GM23338 (cell line): ENCODE data around the gene POP7. TPM values are rescaled to one million over a fixed set of nuclear protein-coding genes. Genes with fewer than 3 reads are reported as not detected.

ENCODE experiments used
- ATAC-seq: fragments of 200-7000 bp; cut with Tn5 transposase; 3 replicates; pipeline ENCODE4 v1.9.1; 2020
- DNase-seq: peaks from one replicate; pipeline ENCODE4 v3.0.0-alpha.2; 2015; ENCODE audit warnings: low spot score
- H2AFZ ChIP-seq: fragments of 200-600 bp; sonication (generic); 2 replicates; pipeline ENCODE4 v1.8.0; 2016; ENCODE audit warnings: antibody characterized with exemption, mild to moderate bottlenecking, moderate library complexity
- H3F3A ChIP-seq: fragments of 200-600 bp; sonication (generic); replicated peaks from 2 replicates; pipeline ENCODE4 v1.8.0; 2017; ENCODE audit warnings: antibody characterized with exemption, mixed run types, low read depth
- H3K27ac ChIP-seq: fragments of 200-600 bp; sonication (generic); 2 replicates; pipeline ENCODE4 v1.6.1; 2016; ENCODE audit warnings: low read depth
- H3K27me3 ChIP-seq: fragments of 200-600 bp; sonication (generic); 2 replicates; pipeline ENCODE4 v1.8.0; 2016; ENCODE audit warnings: mild to moderate bottlenecking, mixed run types, moderate library complexity; ENCODE audit not compliant: insufficient read depth
- H3K36me3 ChIP-seq: fragments of 200-600 bp; sonication (generic); 2 replicates; pipeline ENCODE4 v1.8.0; 2016; ENCODE audit warnings: mild to moderate bottlenecking; ENCODE audit not compliant: insufficient read depth
- H3K4me1 ChIP-seq: fragments of 200-600 bp; sonication (generic); 2 replicates; pipeline ENCODE4 v1.8.0; 2016; ENCODE audit warnings: mild to moderate bottlenecking, moderate library complexity; ENCODE audit not compliant: insufficient read depth
- H3K4me2 ChIP-seq: fragments of 200-600 bp; sonication (generic); 2 replicates; pipeline ENCODE4 v1.7.1; 2017; ENCODE audit warnings: mixed run types
- H3K4me3 ChIP-seq: fragments of 200-600 bp; sonication (generic); 2 replicates; pipeline ENCODE4 v1.6.1; 2016; ENCODE audit warnings: mixed run types
- H3K79me2 ChIP-seq: fragments of 200-600 bp; sonication (generic); replicated peaks from 2 replicates; pipeline ENCODE4 v1.8.0; 2017; ENCODE audit warnings: mild to moderate bottlenecking; ENCODE audit not compliant: insufficient read depth
- H3K9me2 ChIP-seq: fragments of 200-600 bp; sonication (generic); 2 replicates; pipeline ENCODE4 v1.8.0; 2017; ENCODE audit not compliant: insufficient read depth
- H4K20me1 ChIP-seq: fragments of 200-600 bp; sonication (generic); replicated peaks from 2 replicates; pipeline ENCODE4 v1.8.0; 2017; ENCODE audit warnings: mild to moderate bottlenecking; ENCODE audit not compliant: insufficient read depth
- H3K27ac Mint-ChIP-seq: 2 replicates; pipeline ENCODE4 v1.8.0; 2020; ENCODE audit warnings: inconsistent platforms, mild to moderate bottlenecking, moderate library complexity, mixed read lengths
- H3K27me3 Mint-ChIP-seq: 3 replicates; pipeline ENCODE4 v1.8.0; 2022; ENCODE audit warnings: low read depth, mild to moderate bottlenecking, moderate library complexity, mixed read lengths, inconsistent platforms; ENCODE audit not compliant: insufficient read depth, poor library complexity
- H3K36me3 Mint-ChIP-seq: 3 replicates; pipeline ENCODE4 v1.8.0; 2021; ENCODE audit warnings: low read depth, mild to moderate bottlenecking, inconsistent platforms, moderate library complexity, mixed read lengths
- H3K4me1 Mint-ChIP-seq: 3 replicates; pipeline ENCODE4 v1.8.0; 2020; ENCODE audit warnings: mild to moderate bottlenecking, inconsistent platforms, mixed read lengths
- H3K4me3 Mint-ChIP-seq: 3 replicates; pipeline ENCODE4 v1.8.0; 2021; ENCODE audit warnings: moderate library complexity, mild to moderate bottlenecking, inconsistent platforms, mixed read lengths
- H3K9me3 Mint-ChIP-seq: 3 replicates; pipeline ENCODE4 v1.8.0; 2020; ENCODE audit warnings: moderate library complexity, mild to moderate bottlenecking, inconsistent platforms, mixed read lengths
- CREB1 ChIP-seq: fragments of 250-450 bp; sonication (Bioruptor Pico); IDR thresholded peaks from 2 replicates; pipeline ENCODE4 v1.5.0; 2020; ENCODE audit warnings: low read depth, mild to moderate bottlenecking, moderate library complexity
- CTCF ChIP-seq, 2 experiments: fragments of 200-600 bp in 1 of 2; sonication (generic) in 1 of 2; conservative IDR thresholded peaks; 2 replicates each; pipeline versions ENCODE4 v1.5.1 to v1.6.1; 2016 to 2017; ENCODE audit warnings: antibody characterized with exemption in 2 of 2, low read depth in 2 of 2, mild to moderate bottlenecking in 2 of 2, moderate library complexity in 1 of 2
- ETS1 ChIP-seq: IDR thresholded peaks from 2 replicates; pipeline ENCODE4 v1.6.1; 2016; ENCODE audit warnings: antibody characterized with exemption
- EZH2 ChIP-seq: fragments of 200-600 bp; sonication (generic); IDR thresholded peaks from one replicate; pipeline ENCODE4 v1.8.0; 2017; ENCODE audit warnings: antibody characterized with exemption, mild to moderate bottlenecking, low read depth; ENCODE audit not compliant: unreplicated experiment
- EZH2phosphoT487 ChIP-seq: fragments of 200-600 bp; sonication (generic); IDR thresholded peaks from one replicate; pipeline ENCODE4 v1.8.1; 2018; ENCODE audit warnings: antibody characterized with exemption; ENCODE audit not compliant: unreplicated experiment
- JUNB ChIP-seq: IDR thresholded peaks from one replicate; pipeline ENCODE4 v1.6.1; 2016; ENCODE audit warnings: antibody characterized with exemption; ENCODE audit not compliant: unreplicated experiment
- NANOG ChIP-seq: IDR thresholded peaks from 2 replicates; pipeline ENCODE4 v1.6.1; 2016; ENCODE audit warnings: antibody characterized with exemption, borderline replicate concordance
- POLR2AphosphoS5 ChIP-seq: IDR thresholded peaks from 2 replicates; pipeline ENCODE4 v1.6.1; 2016; ENCODE audit warnings: antibody characterized with exemption, low read depth
- ZNF331 ChIP-seq: fragments of 250-450 bp; sonication (Bioruptor Pico); IDR thresholded peaks from 2 replicates; pipeline ENCODE4 v1.5.0; 2020; ENCODE audit warnings: low read depth, mild to moderate bottlenecking, moderate library complexity
- polyA plus RNA-seq: library from polyadenylated mRNA; unstranded; fragments of >200 nt; fragmentation: Nextera tagmentation; extraction: Ambion mirVana; gene quantifications from 2 replicates; pipeline ENCODE4 v1.2.1, GENCODE V29; 2016
- total RNA-seq: library from RNA; depleted of rRNA; stranded (reverse); fragments of >200 nt; shearing (Covaris generic); gene quantifications from 2 replicates; pipeline ENCODE4 v1.2.3, GENCODE V29; 2014

The POP7 gene
- total and polyA plus RNA-seq, 2 experiments from 2014 or later, result 110 to 216 TPM

- peak within 1 kb of the TSS; percentile 83 for H3K4me3 Mint-ChIP-seq
- TF ChIP-seq JUNB (no peak), POLR2AphosphoS5 (peak; percentile 72), CREB1 (peak; percentile 91)
- Histone ChIP-seq H3K4me1 (no peaks in the 10 kb centered on the region), H4K20me1 (no peaks in the 10 kb centered on the region; the same call in 1 of the 2 replicates), H3K79me2 (no peaks in the 10 kb centered on the region), H3K36me3 (no peaks in the 10 kb centered on the region), H3K4me2 (peak within 1 kb of the TSS; percentile 99), H3K9me2 (no peaks in the 10 kb centered on the region), H3K27me3 (peaks cover 16% of the 10 kb centered on the region), H3K27ac (peak within 1 kb of the TSS; percentile 99), H3K4me3 (peak within 1 kb of the TSS; percentile 93), H2AFZ (peak within 1 kb of the TSS; percentile 97; the same call in 1 of the 2 replicates), H3F3A (peaks cover 14% of the 10 kb centered on the region)
- H3K36me3 Mint-ChIP-seq, result peaks cover 13% of the 10 kb centered on the region
- peaks cover 3% of the 10 kb centered on the region; the same call in 2 of the 3 replicates for H3K4me1 Mint-ChIP-seq
- ATAC-seq (peak; percentile 54), DNase-seq (peak; percentile 96)
- no peaks in the 10 kb centered on the region for H3K9me3 Mint-ChIP-seq
- peaks cover 35% of the 10 kb centered on the region for H3K27me3 Mint-ChIP-seq
- peak within 1 kb of the TSS; percentile 98 for H3K27ac Mint-ChIP-seq
These were observed 32.5 kb upstream of the POP7 start, which contains the start of gene GNB2 for GRCh38 chr7:100673302-100673941. Gene GNB2, plus strand, starts transcription at chr7:100673740. Its CDS starts 2,526 bp downstream, at chr7:100676266.

- H3K4me3 Mint-ChIP-seq, result peak overlapping the region; percentile 83
- Histone ChIP-seq H3K4me1 (no peaks in the 10 kb centered on the region), H3K27ac (no peak overlapping the region), H2AFZ (peak overlapping the region; percentile 81; the same call in 1 of the 2 replicates), H4K20me1 (no peaks in the 10 kb centered on the region; the same call in 1 of the 2 replicates), H3K79me2 (no peaks in the 10 kb centered on the region), H3K4me3 (peak overlapping the region; percentile 93), H3K36me3 (no peaks in the 10 kb centered on the region), H3K27me3 (peaks cover 16% of the 10 kb centered on the region), H3F3A (peaks cover 15% of the 10 kb centered on the region), H3K9me2 (no peaks in the 10 kb centered on the region), H3K4me2 (peak overlapping the region; percentile 99)
- H3K27ac Mint-ChIP-seq, result no peak overlapping the region
- no peak for DNase-seq
- no peaks in the 10 kb centered on the region for H3K9me3 Mint-ChIP-seq
- H3K36me3 Mint-ChIP-seq, result peaks cover 15% of the 10 kb centered on the region
- H3K4me1 Mint-ChIP-seq, result peaks cover 3% of the 10 kb centered on the region; the same call in 2 of the 3 replicates
- TF ChIP-seq NANOG, result no peak
- no peak for TF ChIP-seq CTCF (conservative IDR thresholded peaks at IDR 0.05; ENCODE audit: low read depth in 2 of 2)
- TF ChIP-seq EZH2phosphoT487, result no peak
- TF ChIP-seq ETS1, result no peak
- no peak for TF ChIP-seq EZH2
- TF ChIP-seq ZNF331 (CRISPR knock-in tag), result no peak
- TF ChIP-seq JUNB, result no peak
- no peak; the same call in 1 of the 3 replicates for ATAC-seq
- peaks cover 35% of the 10 kb centered on the region for H3K27me3 Mint-ChIP-seq
These were observed 31.9 kb upstream of the POP7 start for GRCh38 chr7:100673942-100674410.
